ENCODE measurements around the gene SLC25A47. TPM values are rescaled to one million over a fixed set of nuclear protein-coding genes. Genes with fewer than 3 reads are reported as not detected.
A peak's percentile ranks its signal among the peaks of the same experiment; 100 is the strongest.

Gene SLC25A47
- total and polyA plus RNA-seq, 9 of the 15 experiments (the other 6 are each of a cell fraction or from before 2014, with no cell fraction given), result 0.09 to 0.23 (median 0.22) TPM; not detected in 6

DNA sequence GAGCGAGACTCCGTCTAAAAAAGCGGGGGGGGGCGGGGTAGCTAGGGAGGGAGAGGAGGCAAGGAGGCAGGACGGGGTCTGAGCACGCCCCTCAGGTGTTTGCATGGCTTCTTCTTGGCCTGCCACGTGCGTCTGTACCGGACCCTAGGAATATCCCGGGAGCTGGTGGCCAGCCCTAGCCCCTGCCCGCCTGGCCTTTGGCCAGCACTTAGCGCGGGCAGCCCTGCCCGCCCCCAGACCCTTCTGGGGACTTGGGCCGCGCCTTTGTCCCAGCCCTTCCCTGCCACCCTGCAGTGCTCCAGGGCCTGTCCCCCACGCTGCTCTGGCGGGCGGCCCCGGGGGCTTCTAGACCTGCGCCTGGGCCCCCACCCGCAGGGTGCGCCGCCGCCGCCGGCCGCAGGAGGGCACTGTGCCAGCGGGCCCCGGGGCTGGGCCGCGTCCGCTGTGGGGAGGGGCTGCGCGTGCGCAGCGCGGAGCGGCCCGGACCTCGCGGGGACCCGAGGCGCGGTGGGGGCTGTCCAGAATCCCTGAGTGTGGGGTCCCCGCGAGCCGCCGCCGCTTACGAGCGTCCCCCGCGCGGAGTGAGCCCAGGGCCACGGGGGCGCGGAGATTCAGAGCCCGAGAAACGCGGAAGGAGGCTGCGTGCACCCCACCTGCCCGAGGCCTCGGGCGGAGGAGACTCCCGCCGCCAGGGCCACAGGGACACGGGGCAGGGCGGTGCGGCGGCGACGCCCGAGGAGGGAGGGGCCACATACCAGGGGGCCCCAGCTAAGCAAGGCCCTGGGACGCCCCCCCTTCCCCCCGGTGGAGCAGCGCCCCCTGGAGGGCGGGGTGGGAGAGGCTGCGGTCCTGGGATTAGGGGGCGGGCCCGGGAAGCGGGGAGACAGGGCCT is 37.9 kb upstream of the SLC25A47 start (continued):
- TF ChIP-seq PTBP1 (IDR thresholded peaks at IDR 0.05; ENCODE audit: low read depth, low read length) (no peak), ZNF23 (CRISPR knock-in tag; IDR thresholded peaks at IDR 0.05) (no peak), STAT5A (IDR thresholded peaks at IDR 0.05; ENCODE audit: borderline replicate concordance, low read length) (no peak), TAF9B (IDR thresholded peaks at IDR 0.05; ENCODE audit: partially characterized antibody) (no peak), BRD4 (IDR thresholded peaks at IDR 0.05) (no peak), GTF2A2 (tag; IDR thresholded peaks at IDR 0.05) (no peak), MAFF (IDR thresholded peaks at IDR 0.05; ENCODE audit: low read length) (no peak), PRPF4 (IDR thresholded peaks at IDR 0.05; ENCODE audit: insufficient read depth, low read depth, low read length, poor library complexity, severe bottlenecking) (no peak), HDAC3 (IDR thresholded peaks at IDR 0.05; ENCODE audit: borderline replicate concordance, partially characterized antibody) (no peak), SMAD3 (CRISPR knock-in tag; conservative IDR thresholded peaks at IDR 0.05) (no peak), ZNF75A (CRISPR knock-in tag; IDR thresholded peaks at IDR 0.05) (no peak), HEY1 (CRISPR knock-in tag; IDR thresholded peaks at IDR 0.05; ENCODE audit: borderline replicate concordance) (no peak), ESRRA (IDR thresholded peaks at IDR 0.05; ENCODE audit: borderline replicate concordance, low read depth) (peak; percentile 42; the same call in 1 of the 2 replicates), KDM4B (IDR thresholded peaks at IDR 0.05; ENCODE audit: borderline replicate concordance in 2 of 2, low read depth in 1 of 2) (no peak), CCNT2 (IDR thresholded peaks at IDR 0.05; ENCODE audit: borderline replicate concordance, extremely low read depth, insufficient read length, low read depth, low read length) (peak; percentile 37), NFYB (IDR thresholded peaks at IDR 0.05; ENCODE audit: extremely low read depth, insufficient read length) (no peak), POLR3G (IDR thresholded peaks at IDR 0.05; ENCODE audit: extremely low read depth, insufficient read length, insufficient replicate concordance) (no peak), HDAC1 (IDR thresholded peaks at IDR 0.05) (peak in 1 of 2 experiments; percentile 41; a peak in 1 of 4 replicates), KLF16 (IDR thresholded peaks at IDR 0.05) (no peak), SRF (CRISPR knock-in tag; IDR thresholded peaks at IDR 0.05) (no peak), SRSF3 (IDR thresholded peaks at IDR 0.05; ENCODE audit: insufficient read depth, low read length) (no peak)
- TF ChIP-seq, protein P1, sequence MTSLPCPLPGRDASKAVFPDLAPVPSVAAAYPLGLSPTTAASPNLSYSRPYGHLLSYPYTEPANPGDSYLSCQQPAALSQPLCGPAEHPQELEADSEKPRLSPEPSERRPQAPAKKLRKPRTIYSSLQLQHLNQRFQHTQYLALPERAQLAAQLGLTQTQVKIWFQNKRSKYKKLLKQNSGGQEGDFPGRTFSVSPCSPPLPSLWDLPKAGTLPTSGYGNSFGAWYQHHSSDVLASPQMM (CRISPR knock-in tag; IDR thresholded peaks at IDR 0.05), result no peak
- TF ChIP-seq, protein P2, sequence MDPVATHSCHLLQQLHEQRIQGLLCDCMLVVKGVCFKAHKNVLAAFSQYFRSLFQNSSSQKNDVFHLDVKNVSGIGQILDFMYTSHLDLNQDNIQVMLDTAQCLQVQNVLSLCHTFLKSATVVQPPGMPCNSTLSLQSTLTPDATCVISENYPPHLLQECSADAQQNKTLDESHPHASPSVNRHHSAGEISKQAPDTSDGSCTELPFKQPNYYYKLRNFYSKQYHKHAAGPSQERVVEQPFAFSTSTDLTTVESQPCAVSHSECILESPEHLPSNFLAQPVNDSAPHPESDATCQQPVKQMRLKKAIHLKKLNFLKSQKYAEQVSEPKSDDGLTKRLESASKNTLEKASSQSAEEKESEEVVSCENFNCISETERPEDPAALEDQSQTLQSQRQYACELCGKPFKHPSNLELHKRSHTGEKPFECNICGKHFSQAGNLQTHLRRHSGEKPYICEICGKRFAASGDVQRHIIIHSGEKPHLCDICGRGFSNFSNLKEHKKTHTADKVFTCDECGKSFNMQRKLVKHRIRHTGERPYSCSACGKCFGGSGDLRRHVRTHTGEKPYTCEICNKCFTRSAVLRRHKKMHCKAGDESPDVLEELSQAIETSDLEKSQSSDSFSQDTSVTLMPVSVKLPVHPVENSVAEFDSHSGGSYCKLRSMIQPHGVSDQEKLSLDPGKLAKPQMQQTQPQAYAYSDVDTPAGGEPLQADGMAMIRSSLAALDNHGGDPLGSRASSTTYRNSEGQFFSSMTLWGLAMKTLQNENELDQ (CRISPR knock-in tag; IDR thresholded peaks at IDR 0.05; ENCODE audit: borderline replicate concordance), result no peak
- TF ChIP-seq, protein P3, sequence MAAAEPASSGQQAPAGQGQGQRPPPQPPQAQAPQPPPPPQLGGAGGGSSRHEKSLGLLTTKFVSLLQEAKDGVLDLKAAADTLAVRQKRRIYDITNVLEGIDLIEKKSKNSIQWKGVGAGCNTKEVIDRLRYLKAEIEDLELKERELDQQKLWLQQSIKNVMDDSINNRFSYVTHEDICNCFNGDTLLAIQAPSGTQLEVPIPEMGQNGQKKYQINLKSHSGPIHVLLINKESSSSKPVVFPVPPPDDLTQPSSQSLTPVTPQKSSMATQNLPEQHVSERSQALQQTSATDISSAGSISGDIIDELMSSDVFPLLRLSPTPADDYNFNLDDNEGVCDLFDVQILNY (CRISPR knock-in tag; IDR thresholded peaks at IDR 0.05), result no peak
- TF ChIP-seq, protein P4, sequence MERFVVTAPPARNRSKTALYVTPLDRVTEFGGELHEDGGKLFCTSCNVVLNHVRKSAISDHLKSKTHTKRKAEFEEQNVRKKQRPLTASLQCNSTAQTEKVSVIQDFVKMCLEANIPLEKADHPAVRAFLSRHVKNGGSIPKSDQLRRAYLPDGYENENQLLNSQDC (CRISPR knock-in tag; IDR thresholded peaks at IDR 0.05), result no peak

Data from K562 (cell line).